ENCODE results near the gene ZBTB16.

Gene ZBTB16

GRCh38 chr11:114065094-114065493 lies 5.6 kb downstream of the ZBTB16 start:
- DNase-seq: no peak

DNA sequence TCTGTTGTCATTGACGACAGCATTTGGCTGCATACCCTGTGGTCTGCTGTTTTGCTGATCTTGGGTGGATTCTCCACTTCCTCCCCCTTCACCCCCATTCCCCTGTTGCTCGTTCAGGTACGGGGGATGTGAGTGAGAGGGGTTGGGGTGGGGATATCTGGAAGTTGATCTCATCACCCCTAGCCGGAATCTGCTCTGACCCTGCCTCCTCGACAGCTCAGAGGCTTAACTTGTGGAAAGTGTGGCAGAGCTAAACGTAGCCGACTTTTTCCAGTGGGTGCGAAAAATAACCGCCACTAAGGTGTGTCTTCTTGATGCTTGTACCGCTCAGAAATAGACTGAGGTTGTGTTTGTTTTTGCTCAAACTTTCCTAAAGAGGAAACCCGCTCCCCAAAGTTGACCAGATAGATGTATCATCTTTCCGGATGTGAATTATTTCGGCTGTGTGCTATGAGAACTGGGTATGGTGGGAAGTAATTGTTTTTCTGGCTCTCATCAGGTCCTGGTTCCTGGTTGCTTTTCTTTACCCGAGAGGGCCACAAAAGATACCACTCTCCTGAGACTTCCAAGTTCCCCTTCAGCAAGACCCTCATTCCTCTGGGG lies 6.6 kb downstream of the ZBTB16 start:
- DNase-seq: no peak

DNA sequence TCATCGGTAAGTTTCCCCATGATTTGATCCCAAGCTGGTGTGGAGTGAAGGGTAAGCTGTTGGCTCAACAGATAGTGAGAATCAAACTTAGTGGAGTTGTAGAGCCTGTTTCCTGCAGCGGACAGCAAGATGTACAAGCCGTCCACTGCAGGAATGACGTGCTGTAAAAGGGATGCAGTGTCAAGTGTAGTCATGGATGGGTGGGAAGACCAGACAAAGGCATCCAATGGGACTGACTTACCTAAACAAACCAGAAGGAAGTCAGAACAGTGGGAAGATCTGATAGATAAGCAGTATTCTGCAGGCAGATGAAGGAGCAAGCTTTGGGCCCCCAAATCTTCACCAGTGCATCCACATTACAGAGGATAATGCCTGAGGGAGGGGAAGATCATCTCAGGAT lies 8.8 kb downstream of the ZBTB16 start:
- no peak for DNase-seq

DNA sequence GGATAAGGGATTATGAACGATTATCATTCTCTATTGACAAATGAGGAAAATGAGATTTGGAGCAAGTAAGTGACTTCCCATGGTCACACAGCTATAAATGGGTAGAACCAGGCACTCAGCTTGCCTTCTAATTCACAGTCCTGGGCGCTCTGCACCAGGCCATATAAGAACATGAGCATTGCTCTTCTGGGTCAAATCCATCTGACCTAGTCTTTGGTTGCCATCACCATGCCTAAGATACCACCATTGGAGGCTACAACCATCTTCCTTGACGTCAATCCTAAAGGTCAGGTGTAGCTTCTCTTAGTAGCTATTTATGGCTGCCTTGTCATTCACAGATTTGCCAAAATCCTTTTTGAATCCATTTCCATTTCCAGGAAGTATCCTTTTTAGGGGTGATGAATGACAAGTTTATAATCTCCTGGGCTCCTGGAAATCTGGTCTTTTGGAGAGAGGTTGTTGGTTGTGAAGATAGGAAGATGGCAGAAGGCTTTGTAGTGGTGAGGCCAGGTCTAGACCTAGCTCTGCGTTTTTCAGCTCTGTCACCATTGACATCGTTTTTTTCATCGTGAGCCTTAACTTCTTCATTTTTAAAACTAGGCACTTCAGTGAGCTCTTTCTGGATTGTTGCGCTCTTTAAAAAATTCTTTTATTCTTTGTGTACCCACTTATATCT lies 11.1 kb downstream of the ZBTB16 start:
- no peak for DNase-seq

GRCh38 chr11:114073007-114073827 lies 13.7 kb downstream of the ZBTB16 start:
- no peak for DNase-seq

GRCh38 chr11:114073828-114074381 lies 14.4 kb downstream of the ZBTB16 start:
- no peak for DNase-seq

- no peak for DNase-seq
Observed at GRCh38 chr11:114074546-114075343, 15.2 kb downstream of the ZBTB16 start.

GRCh38 chr11:114075344-114075610 lies 15.8 kb downstream of the ZBTB16 start:
- DNase-seq: no peak

- DNase-seq: peak in 1 of 2 experiments; percentile 63
Observed at GRCh38 chr11:114075891-114076441, 16.5 kb downstream of the ZBTB16 start.

DNA sequence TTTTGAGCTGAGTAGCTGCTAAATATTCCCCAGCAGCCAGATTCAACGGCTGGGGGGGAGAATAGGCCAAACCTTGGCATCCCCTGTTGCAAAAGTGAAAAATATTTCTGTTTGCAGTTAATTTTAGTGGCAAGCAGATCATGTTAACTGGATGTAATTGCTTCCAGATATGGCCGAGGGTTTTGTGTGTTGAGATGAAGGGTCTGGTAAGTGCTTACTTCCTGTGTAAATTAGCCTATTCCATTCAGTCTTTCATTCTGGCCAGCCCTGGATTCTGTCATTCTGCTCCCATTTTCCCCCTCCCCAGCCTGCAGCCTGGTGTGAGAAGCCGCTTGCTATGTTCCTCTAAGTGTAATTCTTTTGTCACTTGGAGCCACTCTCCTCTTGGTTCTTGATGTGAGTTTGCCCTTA lies 17.4 kb downstream of the ZBTB16 start:
- no peak for DNase-seq

DNA sequence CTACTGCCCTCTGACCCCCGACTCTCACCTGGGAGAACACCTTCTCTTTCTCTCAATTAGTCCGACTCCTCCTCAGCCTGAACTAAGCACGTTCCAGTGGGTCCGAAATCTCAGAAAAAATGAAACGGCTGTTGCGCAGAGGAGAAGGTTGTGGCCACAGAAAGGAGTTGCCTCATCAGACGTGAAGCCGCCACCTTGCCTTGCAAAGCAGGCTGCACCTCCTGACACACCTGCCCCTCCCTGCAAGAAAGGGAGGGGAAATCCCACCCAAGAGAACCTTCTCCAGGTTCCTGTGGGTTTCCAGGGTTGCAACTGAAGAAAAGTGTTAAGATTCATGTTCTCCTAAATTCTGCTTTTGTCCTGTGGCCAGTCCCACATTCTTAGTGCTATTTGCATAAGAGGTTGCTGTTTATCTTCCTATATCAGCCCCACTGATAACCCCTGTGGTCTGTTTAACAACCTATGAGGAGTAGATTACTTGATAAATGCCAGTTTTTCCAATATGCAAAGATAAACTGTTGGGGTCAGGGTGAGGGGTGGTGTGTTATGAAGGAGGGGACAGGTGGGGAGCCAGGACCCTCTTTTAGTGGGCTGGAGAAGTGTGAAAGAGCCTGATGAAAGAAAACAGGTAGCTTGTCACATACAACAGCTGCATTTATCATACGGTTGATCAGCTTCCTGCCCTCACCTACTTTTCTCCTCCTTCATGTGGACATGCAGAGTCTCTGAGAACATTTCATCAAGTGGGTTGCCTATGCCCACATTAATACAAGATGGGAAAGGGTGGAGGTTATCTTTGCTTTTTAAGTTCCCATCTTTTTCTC lies 18.2 kb downstream of the ZBTB16 start:
- DNase-seq: peak; percentile 42 to 70

DNA sequence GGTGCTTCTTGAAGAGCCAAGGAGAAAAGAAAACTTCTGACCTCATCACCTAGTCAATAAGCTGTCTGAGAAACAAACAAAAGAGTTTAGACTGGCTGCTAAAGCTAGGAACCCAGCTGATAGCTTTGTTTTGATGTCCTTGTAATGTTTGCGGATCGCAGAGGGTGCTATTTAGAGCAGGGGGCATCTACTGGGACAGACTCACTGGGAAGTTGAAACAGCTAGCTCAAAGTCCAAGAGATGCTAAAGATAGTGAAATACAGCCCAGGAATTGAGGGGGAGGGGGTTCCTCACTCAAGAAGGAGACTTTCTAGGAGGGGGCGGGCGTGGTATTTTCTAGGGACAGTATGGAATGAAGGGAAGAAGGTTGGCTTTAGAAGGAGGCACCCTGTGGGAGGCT lies 18.9 kb downstream of the ZBTB16 start:
- no peak for DNase-seq

- no peak for DNase-seq
Observed at GRCh38 chr11:114079511-114080065, 20.1 kb downstream of the ZBTB16 start.

GRCh38 chr11:114080219-114080618 lies 20.7 kb downstream of the ZBTB16 start:
- no peak for DNase-seq

GRCh38 chr11:114080769-114081168 lies 21.3 kb downstream of the ZBTB16 start:
- DNase-seq: no peak

- DNase-seq: no peak
Observed at GRCh38 chr11:114081641-114082414, 22.3 kb downstream of the ZBTB16 start.

DNA sequence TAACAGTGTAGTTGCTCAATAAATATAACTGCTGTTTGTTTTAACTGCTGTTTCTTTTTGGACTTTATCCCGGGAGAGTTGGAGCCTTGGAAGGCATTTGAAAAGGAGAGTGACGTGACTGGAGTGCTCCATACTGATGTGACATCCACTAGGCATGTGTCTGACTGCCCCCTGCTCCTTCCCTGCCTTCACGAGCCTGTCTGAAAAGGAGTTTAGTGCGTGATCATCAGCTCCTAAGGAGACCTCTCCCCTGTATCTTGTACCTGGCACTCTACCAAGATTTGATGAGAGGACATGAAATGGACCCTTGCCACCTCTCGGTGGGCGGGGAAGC lies 22.9 kb downstream of the ZBTB16 start:
- DNase-seq: no peak

DNA sequence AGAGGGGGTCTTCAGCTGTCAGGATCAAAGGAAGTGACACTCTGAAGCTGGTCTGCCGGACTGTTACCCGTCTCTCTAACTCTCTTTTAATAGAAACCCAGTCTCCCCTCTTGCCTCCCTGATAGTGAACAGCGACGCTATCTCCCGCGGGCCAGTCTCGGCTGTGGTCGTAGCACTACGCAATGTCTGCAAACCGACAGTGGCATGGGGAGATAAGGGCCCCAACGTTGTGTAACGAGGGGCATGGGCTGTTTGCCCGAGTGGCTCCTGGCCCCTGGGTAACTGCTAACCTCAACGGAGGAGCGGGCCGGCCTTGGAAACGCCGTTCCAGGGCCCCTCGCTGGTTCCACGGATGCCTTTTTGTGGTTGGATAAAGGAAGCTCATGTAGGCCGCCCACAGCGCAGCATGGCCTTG lies 23.3 kb downstream of the ZBTB16 start:
- DNase-seq: no peak

GRCh38 chr11:114083391-114084252 lies 24.1 kb downstream of the ZBTB16 start:
- DNase-seq: no peak

GRCh38 chr11:114084414-114084813 lies 24.9 kb downstream of the ZBTB16 start:
- no peak for DNase-seq

All from NCI-H526 (cell line).